Mesenteric fat pad (tissue), 1 donor: ENCODE results near the gene TBC1D25. TPM values are rescaled to one million over a fixed set of nuclear protein-coding genes. Genes with fewer than 3 reads are reported as not detected.

ENCODE experiments used
- DNase-seq: peaks from one replicate; pipeline ENCODE4 v3.0.0-alpha.2; 2020; ENCODE audit warnings: low spot score
- total RNA-seq: library from RNA; stranded (reverse); fragmentation: NEBNext Ultra II Directional; extraction: Animal tissue kit (Norgen Biotek cat#: 25700); gene quantifications from one replicate; pipeline ENCODE4 v1.2.1, GENCODE V29; 2021
- donor health status: DM: yes; HTN: yes; CAD: no.

TBC1D25 gene
- total RNA-seq, 1 donor from 2014 or later: 19.9 TPM

- DNase-seq: no peak
Measured at GRCh38 chrX:48559636-48560035, 20.1 kb downstream of the TBC1D25 start.

GRCh38 chrX:48560056-48560455 lies 20.5 kb downstream of the TBC1D25 start:
- DNase-seq: no peak

DNA sequence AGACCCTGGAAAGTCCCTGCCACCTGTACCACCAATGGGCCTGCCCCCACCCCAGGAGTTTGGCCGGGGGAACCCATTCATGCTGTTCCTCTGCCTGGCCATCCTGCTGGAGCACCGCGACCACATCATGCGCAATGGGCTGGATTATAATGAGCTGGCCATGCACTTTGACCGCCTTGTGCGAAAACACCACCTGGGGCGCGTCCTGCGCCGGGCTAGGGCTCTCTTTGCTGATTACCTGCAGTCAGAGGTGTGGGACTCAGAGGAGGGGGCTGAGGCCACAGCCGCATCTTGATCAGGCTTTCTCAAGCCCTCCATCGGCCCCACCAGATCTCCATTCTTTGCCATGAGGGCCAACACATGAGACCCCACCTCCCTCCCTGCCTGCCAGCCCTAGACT lies 21.2 kb downstream of the TBC1D25 start:
- no peak for DNase-seq

GRCh38 chrX:48569958-48570357 lies 30.4 kb downstream of the TBC1D25 start:
- DNase-seq: no peak

DNA sequence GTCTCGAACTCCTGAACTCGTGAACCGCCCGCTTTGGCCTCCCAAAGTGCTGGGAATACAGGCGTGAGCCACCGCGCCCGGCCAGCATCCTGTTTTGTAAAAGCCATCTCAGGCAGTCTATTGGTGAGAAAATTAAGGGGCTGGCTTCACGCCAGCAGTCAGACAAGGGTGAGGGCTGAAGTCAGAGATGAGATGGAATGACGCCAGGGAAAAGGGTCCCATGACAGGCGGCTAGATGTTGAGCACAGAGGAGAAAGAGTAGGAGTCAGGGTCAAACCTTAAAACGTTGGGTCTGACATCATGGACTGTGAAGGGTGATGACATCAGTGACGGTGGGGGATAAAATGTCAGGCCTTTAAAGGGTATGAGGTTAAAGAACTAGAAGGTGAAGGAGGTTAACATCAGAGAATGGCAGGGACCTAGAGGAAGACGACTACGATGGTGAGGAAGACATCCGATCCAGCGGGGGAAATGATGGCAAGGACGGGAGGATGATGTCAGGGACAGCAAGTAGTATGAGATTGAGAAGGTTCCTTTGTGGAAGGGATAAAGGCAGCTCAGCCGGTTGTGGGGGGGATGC lies 34.3 kb downstream of the TBC1D25 start:
- DNase-seq: no peak

- peak; percentile 96 for DNase-seq
Measured at GRCh38 chrX:48574270-48575266, 35.1 kb downstream of the TBC1D25 start, which contains the start of gene RBM3. RBM3 (plus strand) TSS chrX:48574484; CDS start chrX:48575181, 697 bp downstream.

DNA sequence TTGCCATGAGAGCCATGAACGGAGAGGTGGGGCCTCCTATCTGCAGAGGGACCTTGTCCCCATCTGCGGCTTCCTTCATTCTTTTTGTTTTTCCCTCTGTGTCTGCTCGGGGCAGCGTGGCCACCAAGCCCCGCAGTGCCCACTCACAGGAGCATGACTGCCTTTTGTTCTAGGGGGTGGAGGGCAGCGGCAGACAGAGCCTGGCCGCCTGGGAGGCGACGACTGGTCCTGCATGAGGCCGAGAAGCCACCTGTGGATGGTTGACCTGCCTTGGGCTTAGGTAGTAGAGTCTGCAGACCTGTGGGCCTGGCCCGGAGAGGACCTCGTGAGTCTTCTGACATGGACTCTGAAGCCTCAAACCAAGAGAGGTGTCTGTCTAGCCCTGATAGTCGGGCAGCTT lies 36.1 kb downstream of the TBC1D25 start:
- no peak for DNase-seq

DNA sequence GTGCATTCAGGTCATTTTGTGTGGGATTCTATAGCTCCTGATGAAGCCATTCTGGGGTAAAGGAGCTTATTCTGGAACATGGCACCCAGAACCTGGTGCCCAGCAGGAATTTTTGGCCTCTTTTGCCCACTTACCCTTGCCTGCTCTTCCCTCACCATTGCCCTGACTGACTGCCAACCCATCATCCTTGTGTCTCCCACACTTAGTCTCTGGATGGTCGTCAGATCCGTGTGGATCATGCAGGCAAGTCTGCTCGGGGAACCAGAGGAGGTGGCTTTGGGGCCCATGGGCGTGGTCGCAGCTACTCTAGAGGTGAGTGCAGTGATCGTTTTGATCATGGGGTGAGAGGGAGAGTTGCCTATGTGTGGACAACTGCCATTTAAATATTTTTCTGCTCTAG lies 36.6 kb downstream of the TBC1D25 start:
- DNase-seq: no peak

DNA sequence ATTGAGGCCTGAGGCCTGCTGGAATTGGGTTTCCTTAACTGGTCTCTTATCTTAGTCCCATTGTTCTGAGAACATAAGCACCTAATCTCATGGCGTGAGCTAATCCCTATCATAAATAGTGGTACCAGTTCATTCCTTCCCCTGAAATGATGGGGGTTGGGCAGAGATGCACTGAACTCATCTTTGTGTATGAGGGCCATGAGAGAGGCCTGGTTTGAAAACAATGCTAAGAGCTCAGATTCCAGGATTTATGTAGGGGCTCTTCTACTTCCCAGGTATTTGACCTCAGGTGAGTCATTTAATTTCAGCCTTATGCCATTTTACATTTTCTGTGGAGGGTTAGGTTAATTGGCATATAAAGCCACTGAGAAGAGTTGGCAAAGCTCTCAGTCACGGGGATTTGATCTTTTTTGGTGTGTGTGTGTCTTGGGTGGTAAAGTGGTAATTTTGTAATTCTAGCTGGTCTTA lies 39.2 kb downstream of the TBC1D25 start:
- no peak for DNase-seq

GRCh38 chrX:48579259-48579658 lies 39.7 kb downstream of the TBC1D25 start:
- no peak for DNase-seq

DNA sequence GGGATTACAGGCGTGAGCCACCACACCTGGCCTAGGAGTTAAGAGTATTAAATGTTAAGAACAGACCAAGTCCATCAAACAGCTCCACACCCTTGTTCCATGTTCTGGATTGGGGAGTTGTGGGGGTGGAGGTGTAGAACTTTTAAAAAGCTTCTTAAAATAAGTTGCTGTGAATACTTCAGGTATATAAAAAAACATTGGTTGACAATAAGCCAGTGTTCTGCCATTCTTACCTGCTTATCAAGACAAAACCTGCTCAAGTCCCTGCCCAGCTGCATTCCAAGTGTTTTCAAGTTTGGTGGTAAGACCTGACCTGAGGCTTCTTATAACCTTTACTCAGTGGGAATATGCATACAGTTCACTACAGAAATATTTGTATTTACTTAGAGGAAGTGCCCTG lies 41.1 kb downstream of the TBC1D25 start:
- DNase-seq: no peak

GRCh38 chrX:48584698-48585097 lies 45.2 kb downstream of the TBC1D25 start:
- DNase-seq: no peak

DNA sequence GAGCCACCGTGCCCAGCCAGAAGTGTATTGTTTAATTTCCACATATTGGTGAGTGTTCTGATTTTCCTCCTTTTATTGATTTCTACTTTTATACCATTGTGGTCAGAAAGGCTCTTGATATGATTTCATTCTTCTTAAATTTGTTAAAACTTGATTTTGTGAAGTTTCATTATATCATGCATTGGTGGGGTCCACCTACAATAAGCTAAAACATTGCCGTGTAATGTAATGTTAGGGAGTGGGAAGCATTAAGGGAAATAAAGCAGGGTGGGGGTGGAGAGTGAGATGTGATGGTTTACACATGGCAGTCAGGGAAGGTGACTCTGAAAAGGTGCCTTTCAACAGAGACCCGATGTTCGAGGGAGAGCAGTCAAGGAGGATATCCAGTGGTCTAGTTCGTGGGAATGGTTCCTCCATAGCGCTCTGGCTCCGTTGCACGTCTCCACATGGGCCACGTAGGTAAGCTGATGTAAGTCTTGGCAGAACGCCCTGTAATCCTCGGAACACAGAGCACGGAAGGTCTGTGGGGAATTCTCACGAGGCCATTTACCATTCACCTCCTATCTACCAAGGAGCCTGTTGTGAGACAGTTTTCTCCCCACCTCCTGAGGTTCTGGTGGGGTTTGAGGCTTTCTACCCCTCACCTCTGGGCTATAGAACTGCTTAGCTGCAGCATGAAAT lies 50.1 kb downstream of the TBC1D25 start:
- DNase-seq: no peak

- DNase-seq: no peak
Measured at GRCh38 chrX:48590203-48591103, 50.9 kb downstream of the TBC1D25 start.

- no peak for DNase-seq
Measured at GRCh38 chrX:48591255-48591791, 51.8 kb downstream of the TBC1D25 start.

GRCh38 chrX:48592971-48593370 lies 53.5 kb downstream of the TBC1D25 start:
- no peak for DNase-seq

GRCh38 chrX:48595929-48596328 lies 56.4 kb downstream of the TBC1D25 start:
- no peak for DNase-seq

GRCh38 chrX:48597353-48598264 lies 58.1 kb downstream of the TBC1D25 start, which contains the start of gene WDR13:
WDR13 (plus strand) TSS chrX:48597492; CDS start chrX:48597997, 505 bp downstream.
- DNase-seq: peak; percentile 95

DNA sequence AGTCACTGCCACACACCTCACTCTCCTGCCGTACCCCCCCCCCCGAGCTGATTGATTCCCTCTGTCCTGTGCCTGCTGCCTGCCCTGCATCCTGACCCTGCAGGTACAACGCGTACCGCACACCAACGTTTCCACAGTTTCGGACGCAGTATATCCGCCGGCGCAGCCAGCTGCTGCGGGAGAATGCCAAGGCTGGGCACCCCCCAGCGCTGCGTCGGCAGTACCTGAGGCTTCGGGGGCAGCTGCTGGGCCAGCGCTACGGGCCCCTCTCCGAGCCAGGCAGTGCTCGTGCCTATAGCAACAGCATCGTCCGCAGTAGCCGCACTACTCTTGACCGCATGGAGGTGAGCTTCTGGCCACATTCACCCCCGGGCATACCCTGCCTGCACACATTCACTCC lies 59.1 kb downstream of the TBC1D25 start:
- no peak for DNase-seq
